ENCODE measurements around the gene AHNAK. TPM values are rescaled to one million over a fixed set of nuclear protein-coding genes. Genes with fewer than 3 reads are reported as not detected.

Gene AHNAK
- total and polyA plus RNA-seq, 5 donors from 2014 or later: 22.3 to 852 (median 47.1) TPM

DNA sequence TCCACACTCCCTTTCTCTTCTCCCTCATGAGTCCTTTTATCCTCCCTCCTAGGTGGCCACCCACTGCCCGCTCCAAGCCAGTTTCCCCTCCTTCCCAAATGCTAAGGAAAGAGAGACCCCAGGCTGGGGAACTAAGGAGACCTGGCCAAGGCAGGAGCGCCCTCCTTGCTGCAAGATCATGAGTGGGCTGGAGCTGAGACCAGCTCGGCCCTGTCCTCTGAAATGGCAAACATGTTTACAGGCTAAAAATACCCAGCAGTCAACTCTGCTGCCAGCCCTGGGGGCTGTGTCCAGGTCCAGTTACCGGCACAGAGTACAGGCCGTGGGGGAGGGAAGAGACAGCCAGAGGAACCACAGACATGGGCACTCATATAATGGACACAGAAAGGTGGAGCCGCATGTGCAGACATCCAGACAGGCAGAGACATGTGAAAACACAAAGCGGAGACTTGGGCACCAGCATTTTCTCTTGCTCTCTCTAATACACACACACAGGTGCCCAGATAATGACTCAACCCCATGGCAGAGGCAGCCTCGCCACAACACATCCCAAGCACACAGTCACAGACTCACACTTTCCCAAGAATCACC, 1.2 kb upstream of the AHNAK start:
- Mint-ChIP-seq H3K9me3 (peaks cover 0 to 4% (median 0%) of the 10 kb centered on the region in 7 donors), H3K36me3 (no peaks in the 10 kb centered on the region), H3K4me3 (peak overlapping the region; percentile 87 to 99 (median 94)), H3K4me1 (peaks cover 4 to 77% (median 40%) of the 10 kb centered on the region in 4 donors), H3K27me3 (peaks cover 6% of the 10 kb centered on the region), H3K27ac (peak overlapping the region; percentile 84 to 99 (median 85))
- H3K4me3 ChIP-seq (ENCODE audit: low read depth, low read length): peak overlapping the region; percentile 18
- no peaks in the 10 kb centered on the region for H3K27me3 ChIP-seq (ENCODE audit: control insufficient read depth, insufficient read depth, low read length)
- no peak for DNase-seq
- peaks cover 62% of the 10 kb centered on the region for H3K4me1 ChIP-seq (ENCODE audit: control insufficient read depth, insufficient read depth, low read length, poor library complexity, severe bottlenecking)
- peak overlapping the region; percentile 88 for H3K27ac ChIP-seq (ENCODE audit: insufficient read depth, low read length, poor library complexity, severe bottlenecking)
- no peaks in the 10 kb centered on the region for H3K9me3 ChIP-seq (ENCODE audit: control insufficient read depth in 2 of 2, low read length in 2 of 2)
- H3K36me3 ChIP-seq (ENCODE audit: control insufficient read depth, insufficient read depth, low read length): no peaks in the 10 kb centered on the region
- ATAC-seq (ENCODE audit: low read depth in 2 of 2): no peak

DNA sequence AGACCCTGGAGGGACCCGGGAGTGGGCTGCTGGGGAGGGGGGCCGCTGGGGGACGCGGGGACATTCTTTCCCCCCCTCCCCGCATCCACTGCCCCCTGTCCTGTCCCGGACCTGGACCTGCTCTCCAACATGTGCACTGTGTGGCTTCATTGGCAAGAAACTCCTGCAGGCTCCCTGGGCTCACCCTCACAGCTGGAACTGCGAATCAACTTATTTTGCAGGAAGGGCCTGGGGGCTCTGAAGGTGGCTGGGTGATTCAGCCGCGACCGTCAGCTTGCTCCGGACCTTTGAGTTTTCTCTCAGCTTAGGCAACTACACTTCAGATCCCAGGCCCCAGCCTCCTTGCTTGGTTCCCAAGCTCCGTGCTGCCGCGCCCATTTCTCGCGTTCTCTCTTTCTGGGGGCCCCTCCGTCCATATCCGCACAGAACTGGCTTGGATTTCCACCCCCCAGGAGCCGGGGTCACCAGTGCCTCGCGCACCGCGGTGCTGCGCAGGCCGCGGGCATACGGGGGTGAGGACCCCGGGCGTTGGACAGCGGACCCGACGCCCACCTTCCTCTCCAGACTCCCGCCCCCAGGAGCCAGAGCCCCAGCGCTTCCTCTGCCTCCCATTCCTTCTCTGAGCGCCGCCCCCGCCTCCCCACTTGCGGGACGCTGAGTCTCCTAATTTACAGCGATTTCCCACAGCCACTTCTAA, 471 bp upstream of the AHNAK start:
- Mint-ChIP-seq H3K4me3 (peak overlapping the region; percentile 87 to 99 (median 94)), H3K36me3 (no peaks in the 10 kb centered on the region), H3K27ac (peak overlapping the region; percentile 85 to 99 (median 89)), H3K4me1 (peaks cover 0 to 77% (median 38%) of the 10 kb centered on the region in 4 donors), H3K9me3 (peaks cover 0 to 4% (median 0%) of the 10 kb centered on the region in 7 donors), H3K27me3 (peaks cover 6% of the 10 kb centered on the region)
- no peak for ATAC-seq (ENCODE audit: low read depth in 2 of 2)
- Histone ChIP-seq H3K36me3 (ENCODE audit: control insufficient read depth, insufficient read depth, low read length) (no peaks in the 10 kb centered on the region), H3K27me3 (ENCODE audit: control insufficient read depth, insufficient read depth, low read length) (no peaks in the 10 kb centered on the region), H3K4me3 (ENCODE audit: low read depth, low read length) (peak overlapping the region; percentile 55), H3K27ac (ENCODE audit: insufficient read depth, low read length, poor library complexity, severe bottlenecking) (peak overlapping the region; percentile 88), H3K9me3 (ENCODE audit: control insufficient read depth in 2 of 2, low read length in 2 of 2) (no peaks in the 10 kb centered on the region), H3K4me1 (ENCODE audit: control insufficient read depth, insufficient read depth, low read length, poor library complexity, severe bottlenecking) (peaks cover 62% of the 10 kb centered on the region)
- DNase-seq: no peak

DNA sequence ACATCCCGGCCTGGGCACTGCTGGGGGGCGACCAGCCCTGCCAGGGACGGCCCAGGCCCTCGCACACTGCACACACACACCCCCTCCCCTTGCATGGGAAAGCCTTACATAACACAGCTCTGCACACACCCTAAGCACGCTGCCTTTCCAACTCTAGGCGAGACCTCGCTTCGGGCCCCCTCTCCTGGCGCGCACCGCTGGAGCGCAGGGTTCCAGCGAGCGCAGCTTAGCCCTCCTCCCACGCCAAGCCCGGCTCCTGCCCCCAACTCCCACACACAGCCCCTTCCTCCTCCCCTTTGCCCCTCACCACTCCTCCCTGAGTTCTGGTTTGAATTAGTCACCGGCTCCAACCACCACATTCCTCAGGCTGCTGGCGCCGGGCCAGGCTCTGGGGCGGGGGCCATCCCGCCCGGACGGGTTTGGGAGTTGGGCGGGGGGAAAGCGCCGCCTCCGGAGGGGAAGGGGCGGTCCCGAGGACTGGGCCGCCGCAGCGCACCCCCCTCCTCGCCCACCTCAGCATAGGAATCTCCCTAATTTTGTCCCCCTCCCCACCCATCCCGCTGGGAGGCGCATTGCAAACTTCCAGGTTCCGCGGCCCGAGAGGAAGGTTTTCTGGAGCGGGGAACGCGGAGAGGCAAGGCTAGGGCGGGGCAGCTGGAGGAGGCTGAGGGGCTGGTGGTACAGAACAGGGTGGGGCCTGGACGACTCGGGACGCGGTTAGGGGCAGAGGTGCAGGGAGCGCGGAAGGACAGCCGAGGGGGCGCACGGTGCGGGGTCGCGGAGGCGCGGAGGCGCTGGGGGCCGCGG, 966 bp downstream of the AHNAK start:
- H3K4me1 Mint-ChIP-seq: peaks cover 7 to 77% (median 38%) of the 10 kb centered on the region in 4 donors
- H3K27ac Mint-ChIP-seq: peak overlapping the region; percentile 84 to 92 (median 88)
- Histone ChIP-seq H3K4me3 (ENCODE audit: low read depth, low read length) (peak overlapping the region; percentile 86), H3K27me3 (ENCODE audit: control insufficient read depth, insufficient read depth, low read length) (no peaks in the 10 kb centered on the region), H3K9me3 (ENCODE audit: control insufficient read depth in 2 of 2, low read length in 2 of 2) (no peaks in the 10 kb centered on the region), H3K36me3 (ENCODE audit: control insufficient read depth, insufficient read depth, low read length) (no peaks in the 10 kb centered on the region), H3K27ac (ENCODE audit: insufficient read depth, low read length, poor library complexity, severe bottlenecking) (peak overlapping the region; percentile 88), H3K4me1 (ENCODE audit: control insufficient read depth, insufficient read depth, low read length, poor library complexity, severe bottlenecking) (peaks cover 62% of the 10 kb centered on the region)
- peaks cover 0 to 2% (median 0%) of the 10 kb centered on the region in 7 donors for H3K9me3 Mint-ChIP-seq
- peaks cover 5% of the 10 kb centered on the region for H3K36me3 Mint-ChIP-seq
- DNase-seq (peak in 1 of 3 donors; percentile 66), ATAC-seq (ENCODE audit: low read depth in 2 of 2) (peak; percentile 5 to 7)
- H3K4me3 Mint-ChIP-seq: peak overlapping the region; percentile 96 to 99 (median 98)
- H3K27me3 Mint-ChIP-seq: no peaks in the 10 kb centered on the region

DNA sequence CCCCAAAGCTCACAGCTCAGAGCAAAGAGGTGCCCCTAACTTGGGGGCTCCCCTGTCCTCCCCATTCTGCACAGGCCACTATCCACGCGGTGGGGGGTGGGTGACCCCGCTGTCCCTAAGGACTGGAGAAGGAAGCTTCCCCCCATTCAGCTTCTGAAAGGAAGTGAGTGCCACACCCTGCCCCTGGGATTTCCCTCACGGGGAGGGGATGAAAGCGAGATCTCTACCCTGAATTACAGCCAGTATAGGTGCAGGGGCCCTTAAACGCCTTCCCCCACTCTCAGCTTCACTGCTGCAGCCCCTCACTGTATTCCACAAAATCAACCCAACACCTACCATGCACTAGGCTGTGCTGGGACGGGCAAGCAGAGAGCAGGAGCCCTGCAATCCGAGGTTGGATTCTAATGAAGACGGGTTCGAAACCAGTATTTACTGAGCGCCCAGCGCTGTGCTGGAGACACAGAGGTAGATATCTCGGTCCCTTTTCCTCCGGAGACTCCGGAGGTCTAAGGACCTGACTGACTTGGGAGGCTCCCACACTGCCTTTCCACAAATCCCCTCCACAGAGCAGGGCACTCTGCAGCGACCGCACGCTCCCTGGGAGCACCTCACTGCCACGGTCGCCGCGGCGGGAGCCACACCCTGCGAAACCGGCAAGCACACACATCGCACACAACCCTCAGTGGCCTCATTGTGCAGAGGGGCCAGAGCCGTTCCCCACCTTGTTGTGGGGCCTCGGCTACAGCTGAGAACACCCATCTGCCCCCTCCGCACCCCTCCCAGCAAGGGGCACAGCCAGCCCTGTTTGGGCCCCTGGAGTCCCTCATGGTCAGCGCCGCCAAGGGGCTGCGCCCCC, 1.8 kb downstream of the AHNAK start:
- H3K4me3 ChIP-seq (ENCODE audit: low read depth, low read length): peak overlapping the region; percentile 86
- H3K27me3 ChIP-seq (ENCODE audit: control insufficient read depth, insufficient read depth, low read length): no peaks in the 10 kb centered on the region
- Mint-ChIP-seq H3K4me1 (peaks cover 7 to 75% (median 31%) of the 10 kb centered on the region in 4 donors), H3K4me3 (peak overlapping the region; percentile 96 to 99 (median 98)), H3K27me3 (no peaks in the 10 kb centered on the region), H3K27ac (peak overlapping the region; percentile 80 to 92 (median 88)), H3K9me3 (peaks cover 0 to 2% (median 0%) of the 10 kb centered on the region in 7 donors), H3K36me3 (peaks cover 5% of the 10 kb centered on the region)
- DNase-seq (peak in 2 of 3 donors; percentile 37 to 48), ATAC-seq (ENCODE audit: low read depth in 2 of 2) (no peak)
- H3K27ac ChIP-seq (ENCODE audit: insufficient read depth, low read length, poor library complexity, severe bottlenecking): peak overlapping the region; percentile 88
- no peaks in the 10 kb centered on the region for H3K36me3 ChIP-seq (ENCODE audit: control insufficient read depth, insufficient read depth, low read length)
- no peaks in the 10 kb centered on the region for H3K9me3 ChIP-seq (ENCODE audit: control insufficient read depth in 2 of 2, low read length in 2 of 2)
- H3K4me1 ChIP-seq (ENCODE audit: control insufficient read depth, insufficient read depth, low read length, poor library complexity, severe bottlenecking): peaks cover 63% of the 10 kb centered on the region

DNA sequence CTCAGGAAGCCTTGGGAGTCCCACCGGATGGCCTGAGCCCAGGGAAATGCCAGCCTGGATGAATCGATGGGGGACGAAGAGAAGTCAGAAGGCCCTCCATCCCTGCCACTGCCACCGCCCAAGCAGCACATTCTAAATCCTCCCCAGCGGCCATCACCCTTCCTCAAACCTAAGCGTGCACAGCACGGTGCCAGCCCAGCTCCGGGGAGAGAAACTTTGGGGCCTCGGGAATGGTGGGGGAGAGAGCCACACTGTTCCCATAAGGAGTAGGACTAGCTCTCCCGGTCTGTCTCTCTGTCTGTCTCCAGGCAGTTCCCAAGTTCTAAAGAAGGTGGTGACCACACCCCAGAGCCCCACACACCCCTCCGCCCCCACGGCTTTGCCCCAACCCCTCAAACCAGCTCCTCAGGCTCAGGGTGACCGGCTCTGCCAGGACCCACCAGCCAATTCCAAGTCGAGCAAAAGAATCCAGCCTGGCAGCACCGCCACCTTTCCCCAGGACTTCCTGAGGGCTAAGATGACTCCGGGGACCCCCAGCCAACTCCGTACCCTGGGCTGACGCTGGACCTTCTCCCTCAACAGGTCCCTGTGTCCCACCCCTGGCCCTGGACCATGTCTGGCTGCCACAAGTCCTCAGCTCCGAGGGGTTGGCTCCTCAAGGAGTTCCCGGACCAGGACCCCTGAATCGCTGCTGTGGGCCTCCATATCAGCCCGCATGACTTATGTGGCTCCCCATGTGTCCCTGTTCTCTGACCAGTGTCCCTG, 2.7 kb downstream of the AHNAK start:
- Mint-ChIP-seq H3K4me3 (peak overlapping the region; percentile 96 to 99 (median 98)), H3K4me1 (peaks cover 7 to 76% (median 32%) of the 10 kb centered on the region in 4 donors), H3K27me3 (no peaks in the 10 kb centered on the region), H3K27ac (peak overlapping the region; percentile 80 to 92 (median 88)), H3K36me3 (peaks cover 5% of the 10 kb centered on the region), H3K9me3 (peaks cover 0 to 2% (median 0%) of the 10 kb centered on the region in 7 donors)
- Histone ChIP-seq H3K9me3 (ENCODE audit: control insufficient read depth in 2 of 2, low read length in 2 of 2) (no peaks in the 10 kb centered on the region), H3K4me1 (ENCODE audit: control insufficient read depth, insufficient read depth, low read length, poor library complexity, severe bottlenecking) (peaks cover 69% of the 10 kb centered on the region), H3K4me3 (ENCODE audit: low read depth, low read length) (peak overlapping the region; percentile 86), H3K36me3 (ENCODE audit: control insufficient read depth, insufficient read depth, low read length) (no peaks in the 10 kb centered on the region), H3K27ac (ENCODE audit: insufficient read depth, low read length, poor library complexity, severe bottlenecking) (peak overlapping the region; percentile 88), H3K27me3 (ENCODE audit: control insufficient read depth, insufficient read depth, low read length) (no peaks in the 10 kb centered on the region)
- ATAC-seq (ENCODE audit: low read depth in 2 of 2) (no peak), DNase-seq (no peak)

DNA sequence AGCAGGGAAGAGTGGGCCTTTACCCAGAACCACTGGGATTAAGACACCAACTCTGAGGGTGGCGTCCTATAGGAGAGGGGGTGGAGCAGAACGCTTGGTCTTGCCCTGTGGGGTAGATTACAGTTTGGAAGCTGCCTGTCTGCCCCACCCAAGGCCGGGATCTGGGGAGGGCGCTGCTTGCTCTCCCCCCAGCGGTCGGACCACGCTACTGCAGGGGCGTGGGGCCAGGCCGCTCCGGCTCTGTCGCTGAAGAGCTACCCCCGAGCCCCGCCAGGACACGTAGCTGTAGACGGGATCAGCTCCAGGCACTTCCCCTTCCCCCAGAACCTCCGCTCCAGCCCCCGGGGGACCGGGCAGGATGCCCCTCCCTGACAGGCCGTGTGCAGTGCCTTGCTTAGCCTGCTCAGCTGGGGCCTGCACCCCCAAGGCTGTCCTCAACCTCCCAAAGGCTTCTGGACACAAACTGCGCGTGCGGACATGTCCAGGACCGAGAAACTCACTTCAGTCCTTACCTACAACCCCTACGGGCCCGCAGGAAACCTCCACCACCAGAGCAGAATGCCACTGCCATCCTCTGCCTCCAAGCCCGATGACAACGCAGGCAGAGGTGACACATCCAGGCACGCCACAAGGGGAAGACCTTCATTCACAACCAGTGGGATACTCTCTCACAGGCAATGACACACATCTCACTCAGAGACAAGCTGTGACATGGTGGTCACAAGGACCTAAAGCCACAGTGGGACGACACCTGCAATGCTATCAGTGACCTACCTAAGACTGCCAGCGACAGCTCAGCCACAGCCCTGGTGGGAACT, 3.6 kb downstream of the AHNAK start:
- Histone ChIP-seq H3K27ac (ENCODE audit: insufficient read depth, low read length, poor library complexity, severe bottlenecking) (peak overlapping the region; percentile 88), H3K36me3 (ENCODE audit: control insufficient read depth, insufficient read depth, low read length) (no peaks in the 10 kb centered on the region), H3K4me1 (ENCODE audit: control insufficient read depth, insufficient read depth, low read length, poor library complexity, severe bottlenecking) (peaks cover 78% of the 10 kb centered on the region), H3K4me3 (ENCODE audit: low read depth, low read length) (peak overlapping the region; percentile 86), H3K27me3 (ENCODE audit: control insufficient read depth, insufficient read depth, low read length) (no peaks in the 10 kb centered on the region), H3K9me3 (ENCODE audit: control insufficient read depth in 2 of 2, low read length in 2 of 2) (no peaks in the 10 kb centered on the region)
- Mint-ChIP-seq H3K4me3 (peak overlapping the region; percentile 96 to 99 (median 98)), H3K27me3 (no peaks in the 10 kb centered on the region), H3K9me3 (peaks cover 0 to 2% (median 0%) of the 10 kb centered on the region in 7 donors), H3K36me3 (peaks cover 5% of the 10 kb centered on the region), H3K4me1 (peaks cover 7 to 77% (median 37%) of the 10 kb centered on the region in 4 donors), H3K27ac (peak overlapping the region; percentile 88 to 92 (median 89))
- DNase-seq: peak; percentile 65 to 78 (median 66)
- ATAC-seq (ENCODE audit: low read depth in 2 of 2): peak; percentile 42
